Transverse colon (tissue), 4 donors: ENCODE results near the gene C1orf21. TPM values are rescaled to one million over a fixed set of nuclear protein-coding genes. Genes with fewer than 3 reads are reported as not detected.

Experiments
- DNase-seq: peaks from one replicate; pipeline ENCODE4 v3.0.0-alpha.2; 2019
- H3K27ac ChIP-seq, 4 donors: fragments of 200-600 bp; sonication (generic); 2 replicates each; pipeline ENCODE4 v1.5.1; 2016 to 2018; ENCODE audit warnings: inconsistent platforms in 4 of 4
- H3K27me3 ChIP-seq: fragments of 200-600 bp; sonication (generic); 2 replicates; pipeline ENCODE4 v1.5.1; 2017; ENCODE audit warnings: inconsistent platforms
- H3K36me3 ChIP-seq, 4 donors: fragments of 200-600 bp; sonication (generic); 2 replicates each; pipeline ENCODE4 v1.5.1; 2017 to 2019; ENCODE audit warnings: inconsistent platforms in 4 of 4
- H3K4me1 ChIP-seq, 4 donors: fragments of 200-600 bp; sonication (generic); 2 replicates each; pipeline ENCODE4 v1.5.1; 2017 to 2020; ENCODE audit warnings: inconsistent platforms in 4 of 4
- H3K4me3 ChIP-seq, 4 donors: fragments of 200-600 bp; sonication (generic); 1 replicate in 1 of 4; 2 replicates in 3 of 4; pipeline versions ENCODE4 v1.5.1 to v1.6.1; 2017 to 2019; ENCODE audit warnings: inconsistent platforms in 4 of 4
- H3K9me3 ChIP-seq, 2 donors: fragments of 200-600 bp; sonication (generic); 2 replicates each; pipeline ENCODE4 v1.5.1; 2017 to 2019; ENCODE audit warnings: inconsistent platforms in 2 of 2
- EP300 ChIP-seq: sonication (generic); formaldehyde crosslinking; IDR thresholded peaks from one replicate; pipeline ENCODE4 v1.6.1; 2017; ENCODE audit warnings: antibody characterized with exemption, low read depth
- POLR2A ChIP-seq: fragments of 450-650 bp; IDR thresholded peaks from one replicate; pipeline ENCODE4 v1.6.1; 2016; ENCODE audit warnings: antibody characterized with exemption, mild to moderate bottlenecking, moderate library complexity
- POLR2AphosphoS5 ChIP-seq, 3 donors: sonication (generic); formaldehyde crosslinking; IDR thresholded peaks; one replicate each; pipeline ENCODE4 v1.6.1; 2016; ENCODE audit warnings: antibody characterized with exemption in 3 of 3
- WGBS, 2 donors: methylation state at CpG; one replicate each; pipeline ENCODE4 v1.1.5; 2018; ENCODE audit warnings: low coverage in 1 of 2; 5-methylcytosine and 5-hydroxymethylcytosine counted together
- in situ Hi-C, 4 donors: fragments of 200-750 bp; cut with MboI; loops; one replicate each; pipeline versions ENCODE4 v1.15.0 to v1.15.1; 2017; ENCODE audit warnings: low sequenced_read_pairs in 3 of 4, low pct_ligation_motif_present in 1 of 4, low pct_unique_long_range_greater_than_20kb in 1 of 4
- intact Hi-C: fragments of 100-400 bp; cut with DNase I; formaldehyde crosslinking; loops from one replicate; pipeline ENCODE4 v1.15.1; 2023; ENCODE audit warnings: low total_unique reads
- total RNA-seq, 4 donors: library from RNA; depleted of rRNA; stranded (reverse); fragments of >200 nt; gene quantifications; one replicate each; pipeline ENCODE4 v1.1.0, GENCODE V29; 2016
- TF ChIP-seq, protein P1 (sequence below), 5 experiments: fragments of 200-600 bp in 3 of 5; fragments of 450-650 bp in 2 of 5; sonication (generic) in 3 of 5; IDR thresholded peaks; 1 replicate in 2 of 5; 2 replicates in 3 of 5; pipeline ENCODE4 v1.5.1; 2016 to 2017; ENCODE audit warnings: antibody characterized with exemption in 5 of 5, inconsistent platforms in 3 of 5, mild to moderate bottlenecking in 2 of 5, moderate library complexity in 1 of 5

C1orf21 gene
- total RNA-seq, 4 donors from 2014 or later: 38.4 to 70.0 (median 62.4) TPM

- intact Hi-C loops (no loop called here), in situ Hi-C loops (no loop called here)
- no peak for DNase-seq
- no peak overlapping the region for H3K27ac ChIP-seq
- WGBS, 2 donors: 80 to 97% methylated on average over 3 to 5 of the region's 5 CpGs
- no peaks in the 10 kb centered on the region for H3K27me3 ChIP-seq
- no peak overlapping the region for H3K4me3 ChIP-seq
- TF ChIP-seq, protein P1, sequence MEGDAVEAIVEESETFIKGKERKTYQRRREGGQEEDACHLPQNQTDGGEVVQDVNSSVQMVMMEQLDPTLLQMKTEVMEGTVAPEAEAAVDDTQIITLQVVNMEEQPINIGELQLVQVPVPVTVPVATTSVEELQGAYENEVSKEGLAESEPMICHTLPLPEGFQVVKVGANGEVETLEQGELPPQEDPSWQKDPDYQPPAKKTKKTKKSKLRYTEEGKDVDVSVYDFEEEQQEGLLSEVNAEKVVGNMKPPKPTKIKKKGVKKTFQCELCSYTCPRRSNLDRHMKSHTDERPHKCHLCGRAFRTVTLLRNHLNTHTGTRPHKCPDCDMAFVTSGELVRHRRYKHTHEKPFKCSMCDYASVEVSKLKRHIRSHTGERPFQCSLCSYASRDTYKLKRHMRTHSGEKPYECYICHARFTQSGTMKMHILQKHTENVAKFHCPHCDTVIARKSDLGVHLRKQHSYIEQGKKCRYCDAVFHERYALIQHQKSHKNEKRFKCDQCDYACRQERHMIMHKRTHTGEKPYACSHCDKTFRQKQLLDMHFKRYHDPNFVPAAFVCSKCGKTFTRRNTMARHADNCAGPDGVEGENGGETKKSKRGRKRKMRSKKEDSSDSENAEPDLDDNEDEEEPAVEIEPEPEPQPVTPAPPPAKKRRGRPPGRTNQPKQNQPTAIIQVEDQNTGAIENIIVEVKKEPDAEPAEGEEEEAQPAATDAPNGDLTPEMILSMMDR (IDR thresholded peaks at IDR 0.05): no peak
- TF ChIP-seq EP300 (no peak), POLR2A (no peak), POLR2AphosphoS5 (IDR thresholded peaks at IDR 0.05) (no peak)
- no peaks in the 10 kb centered on the region for H3K9me3 ChIP-seq
- peaks cover 0 to 40% (median 6%) of the 10 kb centered on the region in 4 donors for H3K4me1 ChIP-seq
- no peaks in the 10 kb centered on the region for H3K36me3 ChIP-seq
Observed at GRCh38 chr1:184462990-184463389, 76.2 kb downstream of the C1orf21 start.

DNA sequence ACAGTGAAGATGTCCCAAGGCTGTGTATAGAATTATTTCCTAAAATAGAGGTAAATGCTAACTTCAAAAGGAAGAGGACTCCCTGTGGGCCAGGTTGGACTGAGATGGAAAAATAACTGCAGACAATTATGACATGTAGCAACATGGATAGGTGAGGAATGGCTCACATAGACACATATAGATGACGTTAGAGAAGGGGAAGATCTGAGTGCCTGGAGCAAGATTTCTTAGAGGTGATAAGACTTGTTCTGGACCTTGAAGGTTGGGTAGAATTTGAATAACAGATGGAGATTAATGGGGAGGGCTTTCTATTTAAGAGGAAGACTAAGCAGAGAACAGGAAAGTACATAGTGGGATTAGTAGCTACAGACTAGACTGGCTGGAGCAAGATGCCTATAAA, 76.9 kb downstream of the C1orf21 start:
- H3K4me3 ChIP-seq: no peak overlapping the region
- no peak for TF ChIP-seq POLR2A
- TF ChIP-seq POLR2AphosphoS5 (IDR thresholded peaks at IDR 0.05): no peak
- in situ Hi-C loops (no loop called here), intact Hi-C loops (no loop called here)
- H3K36me3 ChIP-seq: no peaks in the 10 kb centered on the region
- no peak overlapping the region for H3K27ac ChIP-seq
- no peak for DNase-seq
- no peaks in the 10 kb centered on the region for H3K27me3 ChIP-seq
- H3K9me3 ChIP-seq: no peaks in the 10 kb centered on the region
- 57 to 83% methylated on average over 1 of the region's 1 CpG for WGBS, 2 donors
- peaks cover 0 to 33% (median 6%) of the 10 kb centered on the region in 4 donors for H3K4me1 ChIP-seq

- Histone ChIP-seq H3K27me3 (no peaks in the 10 kb centered on the region), H3K4me3 (no peak overlapping the region), H3K27ac (no peak overlapping the region), H3K4me1 (peaks cover 0 to 28% (median 3%) of the 10 kb centered on the region in 4 donors), H3K36me3 (no peaks in the 10 kb centered on the region), H3K9me3 (no peaks in the 10 kb centered on the region)
- no peak for DNase-seq
- TF ChIP-seq POLR2AphosphoS5 (IDR thresholded peaks at IDR 0.05) (no peak), EP300 (no peak), POLR2A (no peak)
- TF ChIP-seq, protein P1 (IDR thresholded peaks at IDR 0.05): no peak
- 71 to 88% methylated on average over 4 of the region's 4 CpGs for WGBS, 2 donors
- intact Hi-C loops (no loop called here), in situ Hi-C loops (no loop called here)
Observed at GRCh38 chr1:184464757-184465156, 77.9 kb downstream of the C1orf21 start.

- H3K27me3 ChIP-seq: no peaks in the 10 kb centered on the region
- WGBS, 2 donors: 89 to 92% methylated on average over 7 of the region's 7 CpGs
- no peak for DNase-seq
- no peaks in the 10 kb centered on the region for H3K9me3 ChIP-seq
- H3K4me1 ChIP-seq: peaks cover 0 to 23% (median 3%) of the 10 kb centered on the region in 4 donors
- TF ChIP-seq, protein P1 (IDR thresholded peaks at IDR 0.05): no peak
- TF ChIP-seq POLR2A (no peak), POLR2AphosphoS5 (IDR thresholded peaks at IDR 0.05) (no peak), EP300 (no peak)
- in situ Hi-C loops (no loop called here), intact Hi-C loops (no loop called here)
- H3K36me3 ChIP-seq: no peaks in the 10 kb centered on the region
- no peak overlapping the region for H3K4me3 ChIP-seq
- no peak overlapping the region for H3K27ac ChIP-seq
Observed at GRCh38 chr1:184465489-184466146, 78.8 kb downstream of the C1orf21 start.

DNA sequence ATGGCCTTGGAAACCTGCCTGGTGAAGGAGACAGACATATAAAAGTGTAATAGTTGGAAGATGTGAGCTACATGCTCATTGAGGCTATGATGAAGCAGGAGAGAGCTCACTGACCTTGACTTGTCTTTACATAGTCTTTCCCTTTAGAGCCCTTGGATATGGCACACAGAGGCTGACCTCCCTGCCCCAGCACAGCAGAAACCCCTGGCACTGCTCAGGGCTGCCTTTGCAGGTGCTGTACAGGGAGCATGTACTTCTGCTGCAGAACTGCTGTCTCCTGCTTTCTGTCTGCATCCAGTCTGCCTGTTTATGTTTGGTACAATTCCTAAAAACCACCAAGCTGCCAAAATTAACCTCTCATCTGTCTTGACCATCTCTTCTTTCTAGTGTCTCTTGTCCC, 80.5 kb downstream of the C1orf21 start:
- TF ChIP-seq POLR2AphosphoS5 (IDR thresholded peaks at IDR 0.05): no peak
- TF ChIP-seq, protein P1 (IDR thresholded peaks at IDR 0.05): no peak
- no peak for TF ChIP-seq EP300
- no peak for TF ChIP-seq POLR2A
- Histone ChIP-seq H3K9me3 (no peaks in the 10 kb centered on the region), H3K36me3 (no peaks in the 10 kb centered on the region), H3K27me3 (no peaks in the 10 kb centered on the region), H3K27ac (no peak overlapping the region), H3K4me3 (no peak overlapping the region), H3K4me1 (peaks cover 0 to 9% (median under 1%) of the 10 kb centered on the region in 4 donors)
- no peak for DNase-seq
- intact Hi-C loops: no loop called here
- in situ Hi-C loops: no loop called here
